22Rv1 (cell line): ENCODE data around the gene FGF21.

Experiments
- H3K27ac ChIP-seq: fragments of 450-650 bp; 2 replicates; pipeline ENCODE4 v1.5.1; 2017
- ZFX ChIP-seq: fragments of 450-650 bp; IDR thresholded peaks from 2 replicates; pipeline ENCODE4 v1.6.1; 2017; ENCODE audit warnings: antibody characterized with exemption, borderline replicate concordance
- TF ChIP-seq, protein P1 (sequence below): fragments of 450-650 bp; IDR thresholded peaks from 2 replicates; pipeline ENCODE4 v1.5.1; 2017; ENCODE audit warnings: mild to moderate bottlenecking

The FGF21 gene

DNA sequence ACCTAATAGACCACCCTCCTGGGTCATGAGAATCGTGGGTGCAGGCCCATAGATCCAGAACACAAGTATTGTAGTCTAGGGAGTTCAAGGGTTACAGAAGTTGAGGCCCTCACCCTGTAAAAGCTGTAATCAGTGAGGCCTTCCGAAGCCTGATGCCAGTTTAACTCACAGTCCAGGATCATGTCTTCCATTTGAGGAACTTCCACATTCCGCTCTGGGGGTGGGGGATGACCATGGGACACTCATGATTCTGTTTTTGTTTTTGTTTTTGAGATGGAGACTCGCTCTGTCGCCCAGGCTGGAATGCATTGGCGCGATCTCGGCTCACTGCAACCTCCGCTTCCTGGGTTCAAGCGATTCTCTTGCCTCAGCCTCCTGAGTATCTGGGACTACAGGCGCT lies 13.2 kb upstream of the FGF21 start:
- peak overlapping the region; percentile 64; the same call in 1 of the 2 replicates for H3K27ac ChIP-seq
- TF ChIP-seq, protein P1, sequence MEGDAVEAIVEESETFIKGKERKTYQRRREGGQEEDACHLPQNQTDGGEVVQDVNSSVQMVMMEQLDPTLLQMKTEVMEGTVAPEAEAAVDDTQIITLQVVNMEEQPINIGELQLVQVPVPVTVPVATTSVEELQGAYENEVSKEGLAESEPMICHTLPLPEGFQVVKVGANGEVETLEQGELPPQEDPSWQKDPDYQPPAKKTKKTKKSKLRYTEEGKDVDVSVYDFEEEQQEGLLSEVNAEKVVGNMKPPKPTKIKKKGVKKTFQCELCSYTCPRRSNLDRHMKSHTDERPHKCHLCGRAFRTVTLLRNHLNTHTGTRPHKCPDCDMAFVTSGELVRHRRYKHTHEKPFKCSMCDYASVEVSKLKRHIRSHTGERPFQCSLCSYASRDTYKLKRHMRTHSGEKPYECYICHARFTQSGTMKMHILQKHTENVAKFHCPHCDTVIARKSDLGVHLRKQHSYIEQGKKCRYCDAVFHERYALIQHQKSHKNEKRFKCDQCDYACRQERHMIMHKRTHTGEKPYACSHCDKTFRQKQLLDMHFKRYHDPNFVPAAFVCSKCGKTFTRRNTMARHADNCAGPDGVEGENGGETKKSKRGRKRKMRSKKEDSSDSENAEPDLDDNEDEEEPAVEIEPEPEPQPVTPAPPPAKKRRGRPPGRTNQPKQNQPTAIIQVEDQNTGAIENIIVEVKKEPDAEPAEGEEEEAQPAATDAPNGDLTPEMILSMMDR: no peak
- TF ChIP-seq ZFX: no peak

DNA sequence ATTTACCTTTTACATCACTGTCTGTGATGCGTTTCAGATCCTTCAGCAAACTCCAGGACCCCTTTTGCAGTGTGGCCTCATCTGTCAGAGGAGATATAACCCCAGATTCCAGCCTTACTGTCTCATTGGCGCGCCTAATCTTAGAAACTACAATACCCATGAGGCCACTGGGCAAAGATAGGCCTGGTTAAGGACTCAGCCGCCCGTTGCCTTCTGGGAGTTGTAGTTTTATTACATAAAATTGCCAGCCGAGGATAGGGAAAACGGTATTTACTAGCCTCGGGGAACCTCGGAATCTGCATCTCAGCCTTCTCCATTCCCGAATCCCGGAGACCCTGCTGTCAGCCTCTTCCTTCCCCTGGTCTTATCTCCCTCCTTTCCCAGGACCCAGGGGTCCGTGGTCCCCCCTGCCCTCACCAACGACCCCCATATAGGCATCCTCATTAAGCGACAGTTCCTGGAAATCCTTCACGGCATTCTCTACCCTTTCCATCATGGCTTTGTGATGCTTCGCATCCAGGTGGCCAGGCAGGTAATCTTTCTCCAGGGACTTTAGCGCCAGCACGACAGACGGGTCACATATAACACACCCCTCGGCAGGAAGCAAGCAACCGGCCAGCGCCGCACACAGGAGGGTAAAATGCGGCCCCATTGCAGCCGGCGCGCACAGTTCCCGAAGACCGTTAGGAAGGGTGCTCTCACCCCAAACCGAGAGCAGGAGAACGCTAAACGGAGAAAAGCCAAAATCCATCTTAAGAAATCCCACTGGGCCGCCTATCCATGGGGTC lies 9.9 kb upstream of the FGF21 start:
- TF ChIP-seq, protein P1: no peak
- TF ChIP-seq ZFX: no peak
- peak overlapping the region; percentile 37 for H3K27ac ChIP-seq

GRCh38 chr19:48746110-48746509 lies 9.2 kb upstream of the FGF21 start:
- TF ChIP-seq ZFX: no peak
- TF ChIP-seq, protein P1: no peak
- peak overlapping the region; percentile 56; the same call in 1 of the 2 replicates for H3K27ac ChIP-seq

GRCh38 chr19:48746738-48747575 lies 8.4 kb upstream of the FGF21 start, which contains the start of gene IZUMO1:
TSS of gene IZUMO1 (minus strand) at chr19:48746909. CDS start at chr19:48745859, 1,050 bp downstream.
- TF ChIP-seq, protein P1: no peak
- TF ChIP-seq ZFX: no peak
- peak within 1 kb of the TSS; percentile 56 for H3K27ac ChIP-seq

GRCh38 chr19:48749571-48750198 lies 5.6 kb upstream of the FGF21 start:
- TF ChIP-seq, protein P1: no peak
- TF ChIP-seq ZFX: no peak
- H3K27ac ChIP-seq: no peak overlapping the region

DNA sequence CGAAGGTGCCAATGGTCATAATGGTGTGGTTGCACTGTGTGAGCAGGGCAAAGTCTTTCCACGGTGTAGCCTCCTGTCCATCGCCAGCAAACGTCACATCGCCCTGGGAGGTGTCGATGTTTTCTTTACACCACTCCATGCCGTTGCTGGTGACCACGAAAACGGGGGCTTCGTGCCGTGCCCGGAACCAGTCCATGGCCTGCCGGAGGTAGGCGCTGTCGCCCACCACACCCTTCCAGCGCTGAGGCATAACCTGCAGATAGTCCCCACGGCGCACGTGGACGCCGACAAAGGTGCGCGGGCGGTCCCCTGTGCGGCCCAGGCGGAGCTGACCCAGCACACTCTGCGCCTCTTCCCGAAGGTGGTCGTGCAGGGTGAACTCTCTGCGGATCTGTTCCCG lies 5.0 kb upstream of the FGF21 start:
- TF ChIP-seq ZFX: no peak
- TF ChIP-seq, protein P1: no peak
- H3K27ac ChIP-seq: no peak overlapping the region
